ENCODE results near the gene LEFTY1.
A peak's percentile ranks its signal among the peaks of the same experiment; 100 is the strongest.
"Not testable (repeated sequence)": the region's sequence is repeated elsewhere in the genome, so short reads cannot be mapped to it uniquely, and the experiment has no call there.

LEFTY1 gene

DNA sequence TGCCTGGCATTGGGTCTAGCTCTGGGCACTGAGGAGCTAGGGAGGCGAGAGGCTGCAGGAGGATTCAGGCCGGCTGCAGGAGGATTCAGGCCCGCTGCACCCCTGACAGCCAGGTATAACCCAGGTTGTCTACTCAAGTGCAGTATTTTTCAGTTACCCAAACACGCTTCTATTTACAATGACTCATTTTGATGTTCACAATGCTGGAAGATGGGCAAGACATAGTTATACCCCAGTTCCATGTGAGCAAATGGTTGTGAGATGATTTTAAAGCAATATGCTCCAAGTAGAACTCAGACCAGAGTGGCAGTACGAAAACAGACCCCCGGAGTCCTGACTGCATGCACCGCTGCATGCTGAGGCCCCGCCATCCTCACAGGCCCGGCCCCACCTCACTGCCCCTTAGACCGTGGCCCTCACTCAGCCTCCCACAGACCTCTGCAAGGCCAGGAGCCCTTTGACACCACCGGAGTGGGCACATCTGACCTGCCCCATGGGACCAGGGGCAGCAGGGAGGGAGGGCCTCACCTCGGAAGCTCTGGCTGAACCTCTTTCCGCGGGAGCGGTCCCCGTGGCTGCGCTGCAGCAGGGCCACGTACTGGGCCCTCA, 553 bp downstream of the LEFTY1 start:
- Histone ChIP-seq H3K27ac (ENCODE audit: low read depth, low read length) (no peak overlapping the region), H3K9me3 (ENCODE audit: control insufficient read depth in 1 of 2, low read length in 2 of 2) (no peaks in the 10 kb centered on the region), H3K4me1 (ENCODE audit: control insufficient read depth in 1 of 2, insufficient read depth in 2 of 2, low read length in 2 of 2) (peaks cover 23 to 24% of the 10 kb centered on the region in 2 donors), H3K4me3 (ENCODE audit: low read depth in 1 of 2, low read length in 2 of 2) (no peak overlapping the region), H3K27me3 (ENCODE audit: control insufficient read depth in 1 of 2, insufficient read depth in 2 of 2, low read length in 2 of 2) (no peaks in the 10 kb centered on the region), H3K9ac (ENCODE audit: low read depth in 1 of 2, low read length in 2 of 2) (no peak overlapping the region), H3K36me3 (ENCODE audit: control insufficient read depth in 1 of 2, insufficient read depth in 2 of 2, low read length in 2 of 2) (no peaks in the 10 kb centered on the region)

DNA sequence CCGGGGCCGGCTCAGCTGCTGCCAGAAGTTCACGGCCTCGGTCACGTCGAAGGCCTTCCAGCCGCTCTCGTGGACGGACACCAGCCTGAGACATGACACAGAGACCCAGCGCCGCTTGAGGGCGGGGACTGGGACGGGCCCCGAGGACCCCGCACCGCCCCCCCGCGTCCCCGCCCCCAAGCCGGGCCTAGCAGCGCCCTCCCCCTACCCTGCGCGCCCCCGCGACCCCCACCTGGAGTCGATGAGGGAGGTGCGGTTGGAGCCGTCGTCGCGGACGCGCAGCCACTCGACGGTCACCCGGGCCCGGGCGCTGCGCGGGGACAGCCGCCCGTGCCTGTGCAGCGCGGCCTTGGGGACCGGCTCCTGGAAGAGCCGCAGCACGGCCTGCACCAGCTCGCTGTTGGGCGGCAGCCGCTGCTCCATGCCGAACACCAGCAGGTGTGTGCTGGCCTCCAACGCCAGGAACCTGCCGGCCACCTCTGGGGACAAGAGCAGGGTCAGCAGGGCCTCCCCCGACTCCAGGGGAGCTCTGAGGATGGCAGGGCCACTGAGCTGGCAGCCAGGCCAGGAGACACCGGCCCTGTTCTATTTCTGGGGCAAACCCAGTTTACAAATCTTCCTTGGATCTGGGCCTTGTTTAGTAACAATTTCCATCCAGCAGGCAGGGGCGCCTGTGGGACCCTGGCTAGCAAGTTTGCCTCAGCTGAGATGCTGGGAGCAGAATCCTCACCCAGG, 1.2 kb downstream of the LEFTY1 start:
- not testable (repeated sequence) for H3K9ac ChIP-seq (ENCODE audit: low read depth in 1 of 2, low read length in 2 of 2); H3K4me3 ChIP-seq (ENCODE audit: low read depth in 1 of 2, low read length in 2 of 2); H3K36me3 ChIP-seq (ENCODE audit: control insufficient read depth in 1 of 2, insufficient read depth in 2 of 2, low read length in 2 of 2); H3K27me3 ChIP-seq (ENCODE audit: control insufficient read depth in 1 of 2, insufficient read depth in 2 of 2, low read length in 2 of 2); H3K27ac ChIP-seq (ENCODE audit: low read depth, low read length); H3K9me3 ChIP-seq (ENCODE audit: control insufficient read depth in 1 of 2, low read length in 2 of 2)
- peaks cover 24 to 28% of the 10 kb centered on the region in 2 donors for H3K4me1 ChIP-seq (ENCODE audit: control insufficient read depth in 1 of 2, insufficient read depth in 2 of 2, low read length in 2 of 2)

DNA sequence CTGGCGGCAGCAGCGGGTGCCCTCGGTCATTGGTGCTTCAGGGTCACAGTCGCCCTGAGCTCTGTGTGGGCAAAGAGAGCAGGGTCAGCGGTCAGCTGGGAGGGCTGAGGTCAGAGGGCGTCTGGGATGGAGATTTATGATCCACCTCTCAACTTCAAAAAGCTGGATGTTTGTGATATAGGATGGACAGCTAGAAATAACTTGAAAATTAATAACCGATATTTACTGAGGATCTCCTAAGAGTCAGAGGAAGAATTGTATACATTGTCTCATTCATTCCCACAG, 2.0 kb downstream of the LEFTY1 start:
- no peak overlapping the region for H3K9ac ChIP-seq (ENCODE audit: low read depth in 1 of 2, low read length in 2 of 2)
- no peak overlapping the region for H3K4me3 ChIP-seq (ENCODE audit: low read depth in 1 of 2, low read length in 2 of 2)
- H3K4me1 ChIP-seq (ENCODE audit: control insufficient read depth in 1 of 2, insufficient read depth in 2 of 2, low read length in 2 of 2): peaks cover 24 to 28% of the 10 kb centered on the region in 2 donors
- H3K27me3 ChIP-seq (ENCODE audit: control insufficient read depth in 1 of 2, insufficient read depth in 2 of 2, low read length in 2 of 2): no peaks in the 10 kb centered on the region
- H3K9me3 ChIP-seq (ENCODE audit: control insufficient read depth in 1 of 2, low read length in 2 of 2): no peaks in the 10 kb centered on the region
- H3K27ac ChIP-seq (ENCODE audit: low read depth, low read length): no peak overlapping the region
- no peaks in the 10 kb centered on the region for H3K36me3 ChIP-seq (ENCODE audit: control insufficient read depth in 1 of 2, insufficient read depth in 2 of 2, low read length in 2 of 2)

DNA sequence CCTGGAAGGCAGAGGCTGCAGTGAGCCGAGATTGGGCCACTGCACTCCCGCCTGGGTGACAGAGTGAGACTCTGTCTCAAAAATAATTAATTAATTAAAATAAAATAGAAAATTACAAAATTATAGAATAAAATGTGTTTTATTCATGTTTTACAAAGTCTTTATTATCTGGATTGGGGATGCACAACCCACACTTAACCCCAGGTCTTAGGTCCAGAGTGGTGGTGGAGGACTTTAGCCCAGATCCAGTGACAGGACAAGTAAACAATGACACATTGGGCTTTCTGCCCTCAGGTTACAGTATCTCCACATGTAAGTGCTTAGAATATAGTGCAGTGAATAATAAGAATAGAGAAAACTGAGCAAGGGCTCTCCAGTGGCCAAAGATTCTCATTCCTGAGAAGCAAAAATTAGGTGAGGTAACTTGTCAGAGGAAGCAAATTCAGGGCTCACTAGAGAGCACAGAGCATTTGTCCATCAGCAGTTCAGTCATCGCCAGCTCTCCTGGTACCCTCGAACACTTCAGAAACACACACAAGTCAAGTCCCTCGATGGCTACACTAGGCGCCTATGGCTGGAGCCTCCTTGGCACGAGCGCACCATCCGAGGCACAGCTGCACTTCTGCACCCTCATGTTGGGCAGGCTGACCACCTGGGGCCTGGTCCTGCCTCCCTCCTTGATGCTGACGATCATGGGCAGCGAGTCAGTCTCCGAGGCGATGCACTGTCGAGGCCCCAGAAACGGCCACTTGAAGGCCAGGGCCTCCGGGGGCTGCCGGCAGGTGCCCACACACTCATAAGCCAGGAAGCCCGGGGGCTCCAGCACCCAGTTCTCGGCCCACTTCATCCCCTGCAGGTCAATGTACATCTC, 2.6 kb downstream of the LEFTY1 start:
- Histone ChIP-seq H3K4me1 (ENCODE audit: control insufficient read depth in 1 of 2, insufficient read depth in 2 of 2, low read length in 2 of 2) (peaks cover 26 to 29% of the 10 kb centered on the region in 2 donors), H3K27ac (ENCODE audit: low read depth, low read length) (no peak overlapping the region), H3K27me3 (ENCODE audit: control insufficient read depth in 1 of 2, insufficient read depth in 2 of 2, low read length in 2 of 2) (no peaks in the 10 kb centered on the region), H3K9ac (ENCODE audit: low read depth in 1 of 2, low read length in 2 of 2) (no peak overlapping the region), H3K9me3 (ENCODE audit: control insufficient read depth in 1 of 2, low read length in 2 of 2) (no peaks in the 10 kb centered on the region), H3K4me3 (ENCODE audit: low read depth in 1 of 2, low read length in 2 of 2) (no peak overlapping the region), H3K36me3 (ENCODE audit: control insufficient read depth in 1 of 2, insufficient read depth in 2 of 2, low read length in 2 of 2) (no peaks in the 10 kb centered on the region)

DNA sequence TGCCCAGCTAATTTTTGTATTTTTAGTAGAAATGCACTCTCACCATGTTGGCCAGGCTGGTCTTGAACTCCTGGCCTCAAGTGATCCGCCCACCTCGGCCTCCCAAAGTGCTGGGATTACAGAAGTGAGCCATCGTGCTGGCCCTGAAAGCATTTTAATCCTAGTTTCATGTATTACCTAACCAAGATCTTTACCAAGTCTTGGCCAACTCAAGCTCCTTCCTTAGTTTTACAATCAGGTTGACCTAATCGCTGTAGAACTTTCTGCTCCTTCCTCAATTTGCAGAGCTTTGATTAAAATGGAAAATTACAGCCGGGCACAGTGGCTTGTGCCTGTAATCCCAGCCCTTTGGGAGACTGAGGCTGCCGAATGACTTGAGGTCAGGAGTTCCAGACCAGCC, 3.6 kb downstream of the LEFTY1 start:
- H3K4me3 ChIP-seq (ENCODE audit: low read depth in 1 of 2, low read length in 2 of 2): no peak overlapping the region
- peaks cover 26 to 33% of the 10 kb centered on the region in 2 donors for H3K4me1 ChIP-seq (ENCODE audit: control insufficient read depth in 1 of 2, insufficient read depth in 2 of 2, low read length in 2 of 2)
- H3K36me3 ChIP-seq (ENCODE audit: control insufficient read depth in 1 of 2, insufficient read depth in 2 of 2, low read length in 2 of 2): no peaks in the 10 kb centered on the region
- H3K27me3 ChIP-seq (ENCODE audit: control insufficient read depth in 1 of 2, insufficient read depth in 2 of 2, low read length in 2 of 2): no peaks in the 10 kb centered on the region
- no peak overlapping the region for H3K9ac ChIP-seq (ENCODE audit: low read depth in 1 of 2, low read length in 2 of 2)
- no peaks in the 10 kb centered on the region for H3K9me3 ChIP-seq (ENCODE audit: control insufficient read depth in 1 of 2, low read length in 2 of 2)
- H3K27ac ChIP-seq (ENCODE audit: low read depth, low read length): no peak overlapping the region

DNA sequence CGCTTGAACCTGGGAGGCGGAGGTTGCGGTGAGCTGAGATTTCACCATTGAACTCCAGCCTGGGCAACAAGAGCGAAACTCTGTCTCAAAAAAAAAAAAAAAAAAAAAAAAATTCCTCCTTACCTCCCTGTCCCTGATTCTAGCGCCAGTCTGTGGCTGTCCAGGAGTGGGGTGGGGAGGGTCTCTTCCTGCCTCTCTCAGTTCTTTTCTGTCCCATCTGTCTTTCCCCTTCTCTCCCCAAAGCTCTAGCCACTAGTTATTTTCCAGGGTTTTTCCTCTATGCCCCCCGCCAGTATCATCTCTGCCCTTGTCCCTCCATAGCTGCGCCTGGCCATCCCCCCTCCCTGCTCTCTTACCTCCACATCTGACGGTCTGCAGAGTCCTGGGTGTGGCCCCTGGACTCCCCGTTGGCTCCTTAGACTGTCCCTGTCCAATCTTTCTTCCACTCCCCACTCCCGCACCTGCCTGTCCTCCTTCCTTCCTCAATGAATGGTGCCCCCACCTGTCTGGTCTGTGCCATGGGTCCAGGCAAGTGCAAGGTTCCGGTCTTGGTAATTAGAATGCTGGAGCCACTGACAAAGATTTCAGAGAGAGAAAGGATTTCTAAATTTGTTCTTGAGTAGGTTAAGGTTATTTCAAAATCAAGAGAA, 5.2 kb downstream of the LEFTY1 start:
- Histone ChIP-seq H3K9me3 (ENCODE audit: control insufficient read depth in 1 of 2, low read length in 2 of 2) (no peaks in the 10 kb centered on the region), H3K4me1 (ENCODE audit: control insufficient read depth in 1 of 2, insufficient read depth in 2 of 2, low read length in 2 of 2) (peaks cover 28 to 36% of the 10 kb centered on the region in 2 donors), H3K27ac (ENCODE audit: low read depth, low read length) (no peak overlapping the region), H3K9ac (ENCODE audit: low read depth in 1 of 2, low read length in 2 of 2) (peak overlapping the region in 1 of 2 donors; percentile 96), H3K27me3 (ENCODE audit: control insufficient read depth in 1 of 2, insufficient read depth in 2 of 2, low read length in 2 of 2) (no peaks in the 10 kb centered on the region), H3K36me3 (ENCODE audit: control insufficient read depth in 1 of 2, insufficient read depth in 2 of 2, low read length in 2 of 2) (peaks cover 2 to 3% of the 10 kb centered on the region in 2 donors), H3K4me3 (ENCODE audit: low read depth in 1 of 2, low read length in 2 of 2) (peak overlapping the region in 1 of 2 donors; percentile 35)

DNA sequence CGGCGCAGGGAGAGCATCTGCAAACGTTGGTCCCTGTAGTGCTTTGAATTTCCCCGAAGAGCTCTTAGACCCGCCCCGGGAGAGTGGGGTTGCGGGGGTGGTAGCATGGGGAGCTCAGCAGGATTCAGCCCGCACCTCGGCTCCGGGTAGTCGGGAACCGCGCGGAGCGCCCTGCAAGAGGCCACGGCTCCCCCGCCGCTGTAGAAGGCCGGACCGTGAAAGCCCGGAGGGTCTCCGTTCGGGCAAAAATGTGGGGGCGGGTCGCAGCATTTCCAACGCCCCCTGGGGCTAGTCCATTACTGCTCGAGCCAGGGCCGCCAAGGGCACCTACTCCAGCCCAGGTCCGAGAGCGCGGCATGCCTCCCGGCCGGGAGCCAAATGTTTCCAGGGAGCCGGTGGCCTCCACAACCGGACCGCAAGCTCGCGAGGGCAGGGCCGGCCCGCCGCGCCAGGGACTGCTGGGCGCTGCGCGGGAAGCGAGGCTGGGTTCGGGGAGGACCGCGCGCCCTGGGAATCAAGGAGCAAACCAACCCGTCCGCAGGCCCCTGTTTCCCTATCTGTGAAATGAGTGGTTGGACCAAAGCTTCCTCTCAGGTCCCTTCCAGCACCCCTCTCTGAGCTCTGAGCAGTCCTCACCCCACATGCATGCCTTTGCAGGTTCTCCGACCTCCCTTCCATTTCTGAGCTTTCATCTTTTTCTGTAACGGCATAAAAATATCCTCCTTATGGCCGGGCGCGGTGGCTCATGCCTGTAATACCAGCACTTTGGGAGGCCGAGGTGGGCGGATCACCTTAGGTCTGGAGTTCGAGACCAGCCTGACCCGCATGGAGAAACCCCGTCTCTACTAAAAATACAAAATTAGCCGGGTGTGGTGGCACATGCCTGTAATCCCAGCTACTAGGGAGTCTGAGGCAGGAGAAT, 6.0 kb downstream of the LEFTY1 start:
- Histone ChIP-seq H3K9me3 (ENCODE audit: control insufficient read depth in 1 of 2, low read length in 2 of 2) (no peaks in the 10 kb centered on the region), H3K36me3 (ENCODE audit: control insufficient read depth in 1 of 2, insufficient read depth in 2 of 2, low read length in 2 of 2) (peaks cover 3 to 7% of the 10 kb centered on the region in 2 donors), H3K9ac (ENCODE audit: low read depth in 1 of 2, low read length in 2 of 2) (peak overlapping the region; percentile 96 to 97), H3K4me3 (ENCODE audit: low read depth in 1 of 2, low read length in 2 of 2) (peak overlapping the region; percentile 81 to 89), H3K27ac (ENCODE audit: low read depth, low read length) (peak overlapping the region; percentile 92), H3K27me3 (ENCODE audit: control insufficient read depth in 1 of 2, insufficient read depth in 2 of 2, low read length in 2 of 2) (no peaks in the 10 kb centered on the region), H3K4me1 (ENCODE audit: control insufficient read depth in 1 of 2, insufficient read depth in 2 of 2, low read length in 2 of 2) (peaks cover 36 to 44% of the 10 kb centered on the region in 2 donors)

DNA sequence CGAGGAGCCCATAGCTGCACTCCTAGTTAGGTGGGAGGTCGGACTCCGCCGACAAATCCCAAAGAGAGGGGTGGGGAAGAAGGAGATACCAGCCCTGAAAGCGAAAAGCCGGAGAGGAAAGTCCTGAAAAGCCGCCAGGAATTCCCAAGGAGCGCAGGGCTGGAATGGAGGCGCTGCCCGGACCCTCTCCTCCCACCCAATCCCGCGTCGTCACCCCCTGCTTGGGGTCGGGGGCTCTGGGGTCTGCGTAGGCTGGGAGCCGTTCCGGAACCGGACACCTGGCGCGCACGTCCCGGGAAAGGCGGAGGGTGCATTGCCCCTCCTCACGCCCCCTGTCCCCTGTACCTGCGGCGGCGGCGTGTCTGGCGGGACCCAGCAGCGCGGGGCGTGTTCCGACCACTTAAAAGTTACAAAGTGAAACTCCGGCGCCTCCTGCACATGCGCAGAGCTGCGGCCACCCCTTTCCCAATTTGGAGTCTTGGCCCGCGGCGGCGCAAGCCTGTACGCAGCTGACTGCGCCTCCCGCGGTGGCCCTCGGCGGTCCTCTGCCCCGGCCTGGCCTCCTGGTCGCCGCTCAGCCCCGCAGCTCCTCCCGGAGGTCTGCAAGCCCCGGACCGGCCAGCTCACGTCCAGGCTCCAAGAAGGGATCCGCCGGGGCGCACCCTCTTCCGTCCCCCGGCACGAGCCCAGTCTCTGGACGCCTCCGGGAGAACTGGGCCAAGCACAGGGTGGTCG, 6.8 kb downstream of the LEFTY1 start, which contains the start of gene TMEM63A:
TMEM63A (minus strand) TSS at position 422 of the 735 bp plus-strand sequence. CDS start 4,800 bp downstream, outside the sequence.
- Histone ChIP-seq H3K9ac (ENCODE audit: low read depth in 1 of 2, low read length in 2 of 2) (peak within 1 kb of the TSS; percentile 96 to 97), H3K36me3 (ENCODE audit: control insufficient read depth in 1 of 2, insufficient read depth in 2 of 2, low read length in 2 of 2) (peaks cover 3 to 9% of the 10 kb centered on the region in 2 donors), H3K27me3 (ENCODE audit: control insufficient read depth in 1 of 2, insufficient read depth in 2 of 2, low read length in 2 of 2) (no peaks in the 10 kb centered on the region), H3K4me3 (ENCODE audit: low read depth in 1 of 2, low read length in 2 of 2) (peak within 1 kb of the TSS; percentile 81 to 89), H3K4me1 (ENCODE audit: control insufficient read depth in 1 of 2, insufficient read depth in 2 of 2, low read length in 2 of 2) (peaks cover 44 to 52% of the 10 kb centered on the region in 2 donors), H3K27ac (ENCODE audit: low read depth, low read length) (peak within 1 kb of the TSS; percentile 92), H3K9me3 (ENCODE audit: control insufficient read depth in 1 of 2, low read length in 2 of 2) (no peaks in the 10 kb centered on the region)
